Naive B cell (primary cell): Measurements from ENCODE around the gene ZNF423. TPM values are rescaled to one million over a fixed set of nuclear protein-coding genes. Genes with fewer than 3 reads are reported as not detected.

Experiments used
- ATAC-seq, 2 donors: fragments of 150-1000 bp; cut with Tn5 transposase; 2 replicates each; pipeline ENCODE4 v1.10.0; 2021; ENCODE audit warnings: low read depth in 2 of 2, mild to moderate bottlenecking in 2 of 2, moderate library complexity in 2 of 2
- DNase-seq: peaks from one replicate; pipeline ENCODE4 v3.0.0; 2022
- H3K27ac Mint-ChIP-seq, 6 donors: one replicate each; pipeline ENCODE4 v1.8.0; 2020 to 2022; ENCODE audit warnings: mild to moderate bottlenecking in 6 of 6, mixed read lengths in 6 of 6, moderate library complexity in 5 of 6, inconsistent platforms in 2 of 6
- H3K27me3 Mint-ChIP-seq, 3 donors: one replicate each; pipeline ENCODE4 v1.8.0; 2021 to 2022; ENCODE audit warnings: mixed read lengths in 3 of 3, mild to moderate bottlenecking in 1 of 3
- H3K36me3 Mint-ChIP-seq, 2 donors: one replicate each; pipeline ENCODE4 v1.8.0; 2020 to 2022; ENCODE audit warnings: mixed read lengths in 2 of 2, inconsistent platforms in 1 of 2, mild to moderate bottlenecking in 1 of 2
- H3K4me1 Mint-ChIP-seq, 3 donors: one replicate each; pipeline ENCODE4 v1.8.0; 2020 to 2022; ENCODE audit warnings: mixed read lengths in 3 of 3, inconsistent platforms in 1 of 3, mild to moderate bottlenecking in 1 of 3, moderate library complexity in 1 of 3
- H3K4me3 Mint-ChIP-seq, 8 donors: one replicate each; pipeline ENCODE4 v1.8.0; 2020 to 2022; ENCODE audit warnings: mild to moderate bottlenecking in 8 of 8, mixed read lengths in 8 of 8, moderate library complexity in 8 of 8, inconsistent platforms in 2 of 8
- H3K9me3 Mint-ChIP-seq, 7 donors: one replicate each; pipeline ENCODE4 v1.8.0; 2020 to 2022; ENCODE audit warnings: mixed read lengths in 7 of 7, mild to moderate bottlenecking in 5 of 7, inconsistent platforms in 2 of 7, moderate library complexity in 1 of 7
- polyA plus RNA-seq, 6 donors: library from polyadenylated mRNA; unstranded; fragments of 300-500 nt; fragmentation: Illumina TruSeq; gene quantifications; one replicate each; pipeline ENCODE4 v1.2.3, GENCODE V29; 2021; ENCODE audit warnings: low read depth in 6 of 6

The ZNF423 gene
- polyA plus RNA-seq, 6 donors from 2014 or later, result not detected

DNA sequence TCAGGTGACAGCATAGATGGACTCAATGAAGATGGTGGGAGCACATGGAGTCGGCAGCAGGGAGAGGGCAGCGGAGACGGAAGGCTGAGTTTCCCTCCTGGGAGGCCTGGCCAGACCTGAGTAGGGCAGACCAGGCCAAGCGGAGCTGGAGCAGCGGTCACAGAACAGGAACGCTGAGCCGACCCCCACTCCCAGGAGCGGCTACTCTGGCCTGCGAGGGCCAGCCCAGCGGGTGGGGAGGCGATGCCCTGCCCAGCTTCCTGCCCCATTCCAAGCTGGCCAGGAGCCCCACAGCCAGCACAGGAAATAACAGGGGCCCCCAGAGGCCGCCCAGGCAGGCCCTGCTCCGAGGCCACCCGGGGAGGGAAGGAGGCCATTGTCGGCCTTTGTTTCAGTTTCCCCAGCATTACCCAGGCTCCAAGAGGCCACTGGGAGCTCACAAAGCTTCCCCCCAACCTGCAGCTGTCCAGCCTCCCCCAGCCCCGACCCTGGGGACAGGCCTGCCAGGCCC is 79.8 kb downstream of the ZNF423 start:
- Mint-ChIP-seq H3K27me3 (no peaks in the 10 kb centered on the region), H3K4me3 (no peak overlapping the region), H3K27ac (peak overlapping the region in 1 of 6 donors; percentile 80), H3K36me3 (no peaks in the 10 kb centered on the region), H3K4me1 (no peaks in the 10 kb centered on the region), H3K9me3 (no peaks in the 10 kb centered on the region)
- DNase-seq (no peak), ATAC-seq (no peak)

DNA sequence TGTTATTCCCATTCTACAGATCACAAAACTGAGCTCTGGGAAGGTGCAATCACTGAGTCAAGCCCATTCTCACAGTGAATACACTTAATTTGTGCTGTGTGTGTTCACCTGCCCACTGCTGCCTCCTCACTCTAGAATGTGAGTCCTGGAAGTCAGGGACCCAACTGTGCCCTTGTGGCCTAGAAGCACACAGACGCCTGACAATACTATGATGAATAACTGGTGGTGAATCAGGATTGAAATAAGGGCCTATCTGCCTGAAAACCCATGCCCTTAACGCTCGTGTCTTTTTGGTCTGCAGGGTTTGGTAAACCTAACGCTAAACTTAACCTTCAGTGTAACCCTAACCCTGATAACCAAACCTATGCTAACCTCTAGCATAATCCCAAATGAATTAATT is 80.3 kb downstream of the ZNF423 start:
- no peaks in the 10 kb centered on the region for H3K4me1 Mint-ChIP-seq
- ATAC-seq, result no peak
- no peak overlapping the region for H3K4me3 Mint-ChIP-seq
- DNase-seq, result no peak
- peak overlapping the region in 1 of 6 donors; percentile 80 for H3K27ac Mint-ChIP-seq
- H3K36me3 Mint-ChIP-seq, result no peaks in the 10 kb centered on the region
- H3K27me3 Mint-ChIP-seq, result no peaks in the 10 kb centered on the region
- no peaks in the 10 kb centered on the region for H3K9me3 Mint-ChIP-seq

DNA sequence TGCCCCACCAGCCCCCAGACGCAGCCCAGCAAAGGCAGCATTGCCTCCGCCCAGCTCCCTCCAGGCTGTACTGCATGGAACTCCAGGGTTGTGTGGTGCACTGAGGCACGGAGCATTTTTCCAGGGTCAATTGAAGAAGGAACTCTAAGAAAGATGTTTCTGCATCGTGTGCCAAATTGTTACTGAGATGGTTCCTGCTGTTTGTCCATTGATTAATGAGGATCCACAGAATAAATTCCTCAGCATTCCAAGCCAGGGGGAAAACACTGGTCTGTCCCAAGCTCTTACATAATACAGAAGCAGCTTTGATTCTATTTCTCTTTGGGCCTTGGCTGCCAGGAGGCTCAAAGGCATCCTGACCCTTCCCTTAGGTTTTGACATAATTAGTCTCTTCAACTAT is 80.9 kb downstream of the ZNF423 start:
- no peaks in the 10 kb centered on the region for H3K4me1 Mint-ChIP-seq
- no peak overlapping the region for H3K4me3 Mint-ChIP-seq
- H3K27ac Mint-ChIP-seq, result no peak overlapping the region
- no peak for ATAC-seq
- H3K9me3 Mint-ChIP-seq, result no peaks in the 10 kb centered on the region
- H3K36me3 Mint-ChIP-seq, result no peaks in the 10 kb centered on the region
- no peaks in the 10 kb centered on the region for H3K27me3 Mint-ChIP-seq
- no peak for DNase-seq

DNA sequence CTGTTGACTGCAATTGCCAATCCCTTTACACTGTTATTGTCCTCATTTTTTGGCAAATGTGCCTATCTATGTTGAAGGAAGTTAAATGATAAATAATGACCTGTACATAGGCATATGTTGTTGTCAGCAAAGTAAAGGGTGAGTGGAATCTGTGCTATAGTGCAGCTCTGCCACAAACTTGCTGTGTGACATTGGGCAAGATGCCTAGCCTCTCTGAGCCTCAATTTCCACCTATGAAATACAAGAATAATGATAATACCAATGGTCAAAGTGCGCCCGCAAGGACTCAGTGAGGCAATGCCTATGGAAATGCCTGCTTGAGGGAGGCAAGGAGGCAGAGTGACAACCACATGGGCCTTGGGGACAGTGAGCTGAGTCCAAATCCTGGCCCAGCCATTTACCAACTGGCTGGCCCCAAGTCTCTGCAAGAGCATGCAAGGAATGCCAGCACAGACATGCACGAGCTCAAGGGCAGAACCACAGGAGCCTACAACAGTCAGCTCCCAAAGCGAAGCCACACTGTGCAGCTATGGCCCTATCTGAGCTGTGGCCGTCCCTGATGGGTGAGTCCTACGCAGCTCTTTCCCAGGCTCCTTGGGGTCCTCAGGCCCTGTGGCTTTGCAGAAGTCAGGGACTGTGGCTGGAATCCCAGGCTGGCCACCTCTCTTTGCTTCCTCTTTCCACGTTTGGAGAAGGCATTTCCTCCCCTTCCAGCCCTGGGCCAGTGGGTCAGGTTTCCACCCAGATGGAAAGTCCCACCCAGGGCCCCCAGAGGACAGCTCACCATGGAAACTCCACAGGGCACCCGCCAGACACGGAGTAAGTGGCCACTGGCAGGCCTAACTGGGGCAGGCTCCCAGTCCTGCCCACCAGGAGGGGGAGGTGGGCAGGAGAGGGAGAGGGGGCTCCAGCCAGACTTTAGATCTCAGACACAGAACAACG is 82.1 kb downstream of the ZNF423 start:
- ATAC-seq (no peak), DNase-seq (no peak)
- Mint-ChIP-seq H3K4me1 (no peaks in the 10 kb centered on the region), H3K9me3 (no peaks in the 10 kb centered on the region), H3K36me3 (no peaks in the 10 kb centered on the region), H3K27me3 (no peaks in the 10 kb centered on the region), H3K4me3 (no peak overlapping the region), H3K27ac (no peak overlapping the region)

DNA sequence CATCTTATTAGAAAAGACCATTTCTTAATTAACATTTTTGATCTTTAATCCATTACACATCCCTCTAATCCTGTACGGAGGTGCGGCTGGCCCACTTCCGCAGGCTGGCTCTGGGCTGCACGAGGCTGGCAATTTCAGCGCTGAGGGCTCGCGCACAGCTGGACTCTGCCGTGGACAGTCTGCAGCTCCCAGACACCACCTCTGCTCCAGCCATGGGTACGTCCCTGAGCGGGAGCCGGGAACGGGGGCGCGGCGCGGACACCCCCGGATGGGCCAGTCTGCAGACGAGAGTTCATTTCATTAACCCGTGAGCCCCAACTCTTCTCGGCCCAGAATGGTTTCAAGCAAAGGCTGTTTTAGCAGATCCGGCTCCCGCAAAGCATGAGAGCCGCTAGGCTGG is 87.9 kb downstream of the ZNF423 start:
- ATAC-seq (no peak), DNase-seq (no peak)
- no peaks in the 10 kb centered on the region for H3K27me3 Mint-ChIP-seq
- H3K4me3 Mint-ChIP-seq, result no peak overlapping the region
- H3K36me3 Mint-ChIP-seq, result no peaks in the 10 kb centered on the region
- no peaks in the 10 kb centered on the region for H3K4me1 Mint-ChIP-seq
- no peak overlapping the region for H3K27ac Mint-ChIP-seq
- H3K9me3 Mint-ChIP-seq, result no peaks in the 10 kb centered on the region

DNA sequence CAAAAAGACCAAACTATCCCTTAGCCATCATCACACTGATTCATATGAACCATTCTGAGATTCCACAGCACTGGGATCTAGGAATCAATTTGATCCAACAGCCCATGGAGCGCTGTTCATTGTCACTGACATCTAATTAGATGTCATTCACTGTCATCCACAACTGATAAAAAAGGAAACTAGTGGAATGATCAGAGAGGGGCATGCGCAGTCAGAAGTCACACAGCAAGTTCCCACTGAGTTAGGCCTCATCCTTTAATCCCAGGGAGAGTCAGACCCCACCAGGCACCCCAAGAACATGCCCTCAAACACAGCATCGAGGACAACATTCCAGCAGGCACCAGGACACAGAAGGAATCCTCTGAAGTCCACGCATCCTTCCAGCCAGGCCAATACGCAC is 88.5 kb downstream of the ZNF423 start:
- Mint-ChIP-seq H3K36me3 (no peaks in the 10 kb centered on the region), H3K4me3 (no peak overlapping the region), H3K27ac (peak overlapping the region in 1 of 6 donors; percentile 48), H3K4me1 (no peaks in the 10 kb centered on the region), H3K9me3 (no peaks in the 10 kb centered on the region), H3K27me3 (no peaks in the 10 kb centered on the region)
- ATAC-seq (no peak), DNase-seq (no peak)

DNA sequence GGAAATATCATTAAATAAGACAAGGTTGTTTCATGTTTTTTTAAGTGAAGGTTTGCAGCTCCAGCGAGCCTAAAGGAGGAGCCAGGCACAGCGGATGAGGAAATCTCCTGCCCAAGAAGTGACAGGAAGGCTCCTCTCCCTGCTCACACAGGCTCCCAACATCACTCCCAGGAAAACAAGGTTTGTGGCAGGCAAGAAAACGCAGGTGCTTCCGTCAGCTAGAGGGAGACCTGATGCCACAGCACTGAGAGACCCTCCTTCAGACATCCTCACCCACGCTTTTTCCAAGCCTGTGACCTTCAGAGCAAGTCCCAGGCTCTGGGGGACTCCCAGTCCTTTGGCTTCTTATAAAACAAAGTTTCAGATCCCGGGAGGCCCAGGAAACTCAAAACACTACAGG is 89.7 kb downstream of the ZNF423 start:
- Mint-ChIP-seq H3K4me3 (no peak overlapping the region), H3K4me1 (no peaks in the 10 kb centered on the region), H3K27me3 (no peaks in the 10 kb centered on the region), H3K36me3 (no peaks in the 10 kb centered on the region), H3K27ac (no peak overlapping the region), H3K9me3 (no peaks in the 10 kb centered on the region)
- DNase-seq, result no peak
- no peak for ATAC-seq

DNA sequence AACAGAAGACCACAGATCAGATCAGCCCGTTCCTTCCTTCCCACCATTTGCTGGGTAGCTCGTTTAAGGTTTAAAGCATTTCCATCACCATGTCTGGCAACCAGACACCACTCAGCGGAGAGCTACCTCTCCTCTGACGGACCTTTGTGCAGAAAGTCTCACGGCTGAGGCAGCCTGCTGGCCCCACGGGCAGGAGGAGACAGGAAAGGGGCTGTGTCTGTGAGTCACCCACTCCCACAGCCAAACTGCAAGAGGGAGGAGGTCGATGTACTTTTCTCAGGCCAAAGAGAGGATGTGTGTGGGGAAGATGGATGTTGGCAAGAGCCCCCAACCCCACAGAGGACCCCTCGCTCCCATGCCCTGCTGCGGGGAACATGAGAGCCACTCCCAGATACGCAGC is 92.1 kb downstream of the ZNF423 start:
- Mint-ChIP-seq H3K36me3 (no peaks in the 10 kb centered on the region), H3K9me3 (no peaks in the 10 kb centered on the region), H3K27me3 (no peaks in the 10 kb centered on the region), H3K4me3 (no peak overlapping the region), H3K4me1 (no peaks in the 10 kb centered on the region), H3K27ac (no peak overlapping the region)
- DNase-seq, result no peak
- no peak for ATAC-seq

DNA sequence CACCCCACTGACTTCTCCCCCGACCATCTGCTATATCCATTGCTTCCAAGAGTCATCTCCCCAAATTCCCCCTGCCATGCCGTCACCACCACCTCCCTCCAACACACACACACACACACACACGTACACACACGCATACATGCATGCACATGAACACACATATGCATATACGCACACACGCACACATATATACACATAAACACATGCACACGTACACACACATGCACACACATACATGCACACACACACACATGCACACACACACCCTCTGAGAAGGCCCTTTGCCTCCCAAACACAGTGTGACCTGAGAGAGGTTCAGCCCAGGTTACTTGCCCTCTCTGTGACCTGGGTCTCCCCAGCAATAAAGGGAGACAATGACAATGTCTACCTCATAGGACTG is 95.1 kb downstream of the ZNF423 start:
- H3K36me3 Mint-ChIP-seq, result no peaks in the 10 kb centered on the region
- H3K4me1 Mint-ChIP-seq, result no peaks in the 10 kb centered on the region
- DNase-seq (no peak), ATAC-seq (no peak)
- no peaks in the 10 kb centered on the region for H3K9me3 Mint-ChIP-seq
- peaks cover 0 to 12% (median 5%) of the 10 kb centered on the region in 3 donors for H3K27me3 Mint-ChIP-seq
- H3K27ac Mint-ChIP-seq, result no peak overlapping the region
- no peak overlapping the region for H3K4me3 Mint-ChIP-seq

DNA sequence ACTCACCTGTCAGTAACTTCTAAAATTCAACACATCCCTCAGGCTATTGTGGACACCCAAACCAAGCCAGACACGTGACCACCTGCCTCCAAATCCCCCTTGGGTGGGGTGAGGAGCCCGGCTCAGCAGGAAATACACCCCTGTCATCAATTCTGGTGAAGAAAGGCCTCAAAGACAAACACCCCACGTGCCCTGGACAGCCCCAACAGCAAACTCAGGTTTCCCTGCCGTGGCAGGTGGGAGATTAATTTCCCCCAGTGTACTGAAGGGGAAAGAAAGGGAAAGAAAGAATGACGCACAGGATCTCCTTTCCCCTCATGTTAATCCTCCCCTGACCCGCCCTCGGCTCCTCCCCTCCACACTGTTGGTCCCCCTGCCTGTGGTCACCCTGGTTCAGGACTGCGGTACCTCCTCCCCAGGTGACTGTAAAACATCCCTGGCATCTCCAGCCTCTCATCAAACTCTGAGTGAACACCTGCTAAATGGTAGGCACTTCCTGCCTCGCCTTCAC is 98.3 kb downstream of the ZNF423 start:
- DNase-seq (no peak), ATAC-seq (no peak)
- Mint-ChIP-seq H3K4me1 (peaks cover 9 to 15% (median 12%) of the 10 kb centered on the region in 3 donors), H3K36me3 (no peaks in the 10 kb centered on the region), H3K4me3 (no peak overlapping the region), H3K27ac (peak overlapping the region in 1 of 6 donors; percentile 21), H3K27me3 (peaks cover 5 to 44% (median 26%) of the 10 kb centered on the region in 3 donors), H3K9me3 (no peaks in the 10 kb centered on the region)

DNA sequence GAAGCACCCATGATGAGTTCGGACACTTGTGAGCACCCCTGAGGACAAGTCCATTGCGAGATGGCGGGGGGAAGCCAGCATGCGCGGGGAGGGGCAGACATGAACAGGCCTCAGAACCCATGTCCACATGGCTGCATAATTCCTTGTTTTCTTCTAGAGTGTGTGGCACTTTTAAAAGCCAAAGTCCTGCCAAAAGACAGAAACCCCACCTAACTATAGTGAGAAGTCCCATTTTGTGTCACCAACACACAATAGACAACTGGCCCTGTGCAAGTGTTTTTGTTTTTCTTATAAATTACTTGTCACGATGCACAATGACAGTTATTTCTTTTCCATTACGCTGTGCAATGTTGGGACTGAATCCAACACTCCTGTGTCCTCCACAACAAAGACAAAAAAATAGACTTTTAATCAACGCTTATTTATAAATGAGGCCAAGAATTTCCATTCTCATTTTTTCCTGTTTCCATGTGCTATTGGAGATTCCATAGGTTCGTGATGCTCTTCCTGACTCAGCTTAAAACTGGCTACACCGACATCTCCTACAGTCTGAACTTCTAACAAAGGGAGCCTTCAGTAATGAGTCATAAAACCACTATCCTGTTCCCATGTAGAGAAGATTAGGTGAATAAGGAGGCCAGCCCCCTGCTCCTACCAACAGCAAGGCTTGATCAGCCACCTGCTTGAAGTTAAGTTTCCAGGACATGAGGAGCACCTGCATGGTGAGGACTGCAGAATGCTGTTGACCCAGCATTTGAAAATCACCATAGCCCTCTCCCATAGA is 98.9 kb downstream of the ZNF423 start:
- Mint-ChIP-seq H3K4me1 (peaks cover 9 to 15% (median 12%) of the 10 kb centered on the region in 3 donors), H3K36me3 (no peaks in the 10 kb centered on the region), H3K4me3 (no peak overlapping the region), H3K27me3 (peaks cover 5 to 51% (median 33%) of the 10 kb centered on the region in 3 donors), H3K27ac (no peak overlapping the region), H3K9me3 (no peaks in the 10 kb centered on the region)
- DNase-seq, result no peak
- ATAC-seq, result no peak

DNA sequence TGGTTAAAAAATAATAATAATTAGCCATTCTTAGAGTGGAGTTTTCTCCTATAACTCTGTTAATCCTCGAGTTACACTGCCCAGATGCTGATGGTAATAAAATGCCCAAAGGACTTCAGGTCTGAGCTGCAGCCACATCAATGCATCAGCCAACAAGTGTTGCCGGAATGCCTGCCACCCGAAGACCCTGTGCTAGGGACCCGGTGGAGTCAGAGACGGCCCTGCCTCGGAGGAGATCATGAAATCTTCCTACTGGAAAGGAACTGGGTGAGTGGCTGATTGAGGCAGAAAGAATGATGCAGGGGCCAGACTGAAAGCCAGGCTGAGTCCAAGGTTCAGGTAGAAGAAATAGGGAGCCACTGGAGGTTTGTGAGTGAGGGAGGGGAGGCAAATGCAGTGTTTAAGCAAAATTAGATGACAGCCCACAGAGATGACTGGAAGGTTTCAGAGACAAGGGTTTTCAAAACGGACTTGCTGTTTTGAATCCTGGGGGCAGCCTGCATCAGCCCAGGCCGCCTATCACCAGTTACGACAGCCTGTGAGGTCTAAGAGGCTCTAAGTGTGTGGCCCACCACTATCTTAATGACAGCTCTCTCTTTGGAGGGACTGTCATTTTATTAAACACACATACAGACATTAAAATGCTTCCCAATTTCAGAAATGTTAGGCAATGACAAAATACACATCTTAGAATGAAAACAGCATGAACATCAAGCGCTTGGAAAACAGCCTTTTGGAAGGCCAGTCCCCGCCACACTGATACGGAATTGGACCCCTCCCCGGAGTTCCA is 100.0 kb downstream of the ZNF423 start:
- Mint-ChIP-seq H3K9me3 (no peaks in the 10 kb centered on the region), H3K27me3 (peaks cover 5 to 58% (median 41%) of the 10 kb centered on the region in 3 donors), H3K4me1 (peaks cover 9 to 15% (median 12%) of the 10 kb centered on the region in 3 donors), H3K27ac (no peak overlapping the region), H3K4me3 (no peak overlapping the region), H3K36me3 (no peaks in the 10 kb centered on the region)
- ATAC-seq, result no peak
- DNase-seq, result no peak

DNA sequence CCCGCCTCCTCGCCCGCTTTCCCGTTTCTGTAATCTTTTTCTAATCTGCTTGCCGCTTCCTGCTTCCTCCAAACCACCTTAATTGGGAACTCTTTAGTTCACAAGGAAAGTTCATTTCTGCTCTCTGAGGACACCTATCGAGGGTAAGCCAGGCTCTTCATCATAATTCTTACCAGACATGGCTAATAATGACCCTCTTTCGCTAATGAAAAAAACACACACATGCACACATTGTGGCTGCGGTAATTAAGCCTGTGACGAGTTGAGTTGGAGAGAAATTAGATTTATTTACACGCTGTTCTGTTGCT is 100.6 kb downstream of the ZNF423 start:
- Mint-ChIP-seq H3K27ac (peak overlapping the region in 1 of 6 donors; percentile 16), H3K4me3 (peak overlapping the region in 6 of 8 donors; percentile 10 to 84 (median 66)), H3K9me3 (no peaks in the 10 kb centered on the region), H3K27me3 (peaks cover 5 to 63% (median 47%) of the 10 kb centered on the region in 3 donors), H3K4me1 (peaks cover 9 to 15% (median 12%) of the 10 kb centered on the region in 3 donors), H3K36me3 (no peaks in the 10 kb centered on the region)
- no peak for DNase-seq
- ATAC-seq, result no peak
